Mesenchymal stem cell (in vitro differentiated cells and primary cell): ENCODE measurements around the gene MSI2.

Source experiments
- DNase-seq: peaks from one replicate; pipeline ENCODE4 v3.0.0-alpha.2; 2013
- H2AFZ ChIP-seq: one replicate; pipeline ENCODE4 v1.6.1; 2013; ENCODE audit warnings: low read depth, mild to moderate bottlenecking, control low read depth, inconsistent platforms, low read length, moderate library complexity
- H2AK5ac ChIP-seq: 2 replicates; pipeline ENCODE4 v1.6.1; 2013; ENCODE audit warnings: low read length, moderate library complexity, mild to moderate bottlenecking, inconsistent platforms; ENCODE audit not compliant: severe bottlenecking
- H2BK120ac ChIP-seq: one replicate; pipeline ENCODE4 v1.6.1; 2013; ENCODE audit warnings: low read depth, mild to moderate bottlenecking, inconsistent platforms, low read length, moderate library complexity
- H2BK12ac ChIP-seq, 2 experiments: one replicate each; pipeline ENCODE4 v1.6.1; 2013; ENCODE audit warnings: inconsistent platforms in 2 of 2, low read length in 2 of 2, mild to moderate bottlenecking in 2 of 2, moderate library complexity in 2 of 2, control low read depth in 1 of 2
- H2BK15ac ChIP-seq: one replicate; pipeline ENCODE4 v1.6.1; 2013; ENCODE audit warnings: mild to moderate bottlenecking, low read depth, inconsistent platforms; ENCODE audit not compliant: poor library complexity, severe bottlenecking
- H2BK5ac ChIP-seq: 2 replicates; pipeline ENCODE4 v1.6.1; 2013; ENCODE audit warnings: low read depth, mild to moderate bottlenecking, low read length, control low read depth, inconsistent platforms; ENCODE audit not compliant: poor library complexity, severe bottlenecking
- H3K14ac ChIP-seq, 2 experiments: one replicate each; pipeline ENCODE4 v1.6.1; 2013; ENCODE audit warnings: inconsistent platforms in 2 of 2, low read length in 2 of 2, control low read depth in 1 of 2, mild to moderate bottlenecking in 1 of 2, moderate library complexity in 1 of 2
- H3K18ac ChIP-seq, 2 experiments: one replicate each; pipeline ENCODE4 v1.6.1; 2013; ENCODE audit warnings: inconsistent platforms in 2 of 2, low read length in 2 of 2, control low read depth in 1 of 2, low read depth in 1 of 2, mild to moderate bottlenecking in 1 of 2
- H3K23ac ChIP-seq, 2 experiments: one replicate each; pipeline ENCODE4 v1.6.1; 2013; ENCODE audit warnings: inconsistent platforms in 2 of 2, low read length in 2 of 2, mild to moderate bottlenecking in 2 of 2, moderate library complexity in 2 of 2, control low read depth in 1 of 2
- H3K27ac ChIP-seq: 2 replicates; pipeline ENCODE4 v1.5.1; 2013; ENCODE audit warnings: mild to moderate bottlenecking, moderate library complexity, low read length, control low read depth, inconsistent platforms; ENCODE audit not compliant: poor library complexity, severe bottlenecking
- H3K27me3 ChIP-seq, 2 experiments: 2 replicates each; pipeline versions ENCODE4 v1.6.1 to v1.7.0; 2013; ENCODE audit warnings: low read length in 2 of 2, mild to moderate bottlenecking in 2 of 2, moderate library complexity in 2 of 2, control low read depth in 1 of 2, inconsistent platforms in 1 of 2; ENCODE audit not compliant: control insufficient read depth in 1 of 2, insufficient read depth in 1 of 2
- H3K36me3 ChIP-seq, 2 experiments: 2 replicates each; pipeline versions ENCODE4 v1.6.1 to v1.7.0; 2013; ENCODE audit warnings: low read length in 2 of 2, control low read depth in 1 of 2, inconsistent platforms in 1 of 2, low read depth in 1 of 2, mild to moderate bottlenecking in 1 of 2; ENCODE audit not compliant: insufficient read depth in 2 of 2, control insufficient read depth in 1 of 2
- H3K4ac ChIP-seq, 2 experiments: one replicate each; pipeline ENCODE4 v1.6.1; 2013; ENCODE audit warnings: inconsistent platforms in 2 of 2, low read length in 2 of 2, mild to moderate bottlenecking in 2 of 2, moderate library complexity in 2 of 2, control low read depth in 1 of 2, low read depth in 1 of 2
- H3K4me1 ChIP-seq: 2 replicates; pipeline ENCODE4 v1.6.1; 2013; ENCODE audit warnings: low read depth, low read length, control low read depth; ENCODE audit not compliant: control insufficient read depth, insufficient read depth
- H3K4me2 ChIP-seq: 2 replicates; pipeline ENCODE4 v1.6.1; 2013; ENCODE audit warnings: low read length, mild to moderate bottlenecking, inconsistent platforms; ENCODE audit not compliant: poor library complexity, severe bottlenecking
- H3K4me3 ChIP-seq, 2 experiments: 2 replicates each; pipeline versions ENCODE4 v1.5.1 to v1.7.0; 2013; ENCODE audit warnings: low read length in 2 of 2, mild to moderate bottlenecking in 2 of 2, control low read depth in 1 of 2, low read depth in 1 of 2; ENCODE audit not compliant: insufficient read depth in 1 of 2
- H3K79me1 ChIP-seq: replicated peaks from 2 replicates; pipeline ENCODE4 v1.6.1; 2013; ENCODE audit warnings: mild to moderate bottlenecking, control low read depth, low read length, inconsistent platforms; ENCODE audit not compliant: poor library complexity, severe bottlenecking
- H3K9ac ChIP-seq: 2 replicates; pipeline ENCODE4 v1.7.0; 2013; ENCODE audit warnings: mild to moderate bottlenecking, low read length, moderate library complexity
- H3K9me3 ChIP-seq: 2 replicates; pipeline ENCODE4 v1.7.0; 2013; ENCODE audit warnings: mild to moderate bottlenecking, low read length; ENCODE audit not compliant: control insufficient read depth
- H4K8ac ChIP-seq: one replicate; pipeline ENCODE4 v1.6.1; 2013; ENCODE audit warnings: inconsistent platforms, mild to moderate bottlenecking, low read length, moderate library complexity
- H4K91ac ChIP-seq: one replicate; pipeline ENCODE4 v1.6.1; 2013; ENCODE audit warnings: mild to moderate bottlenecking, low read length, inconsistent platforms
- WGBS: methylation state at CpG from one replicate; pipeline ENCODE4 v1.1.7; 2013; ENCODE audit warnings: mixed read lengths; 5-methylcytosine and 5-hydroxymethylcytosine counted together

Gene MSI2

GRCh38 chr17:57569021-57569420 lies 312.7 kb downstream of the MSI2 start:
- H2BK120ac ChIP-seq, result no peak overlapping the region
- no peak overlapping the region for H3K23ac ChIP-seq
- no peak overlapping the region for H2AK5ac ChIP-seq
- peaks cover 22% of the 10 kb centered on the region for H3K79me1 ChIP-seq
- no peak overlapping the region for H3K18ac ChIP-seq
- peaks cover 0 to 17% of the 10 kb centered on the region in 2 experiments for H3K27me3 ChIP-seq
- 97% methylated on average over 4 of the region's 4 CpGs for WGBS
- no peak overlapping the region for H3K4ac ChIP-seq
- H2AFZ ChIP-seq, result no peak overlapping the region
- H2BK5ac ChIP-seq, result no peak overlapping the region
- peaks cover 0 to 13% of the 10 kb centered on the region in 2 experiments for H3K36me3 ChIP-seq
- H3K14ac ChIP-seq, result no peak overlapping the region
- no peak overlapping the region for H3K9ac ChIP-seq
- no peaks in the 10 kb centered on the region for H3K9me3 ChIP-seq
- DNase-seq, result no peak
- H4K91ac ChIP-seq, result no peak overlapping the region
- no peak overlapping the region for H4K8ac ChIP-seq
- no peak overlapping the region for H3K4me2 ChIP-seq
- H2BK15ac ChIP-seq, result no peak overlapping the region
- no peak overlapping the region for H3K27ac ChIP-seq
- H3K4me1 ChIP-seq, result peaks cover 4% of the 10 kb centered on the region
- H3K4me3 ChIP-seq, result no peak overlapping the region
- H2BK12ac ChIP-seq, result no peak overlapping the region

DNA sequence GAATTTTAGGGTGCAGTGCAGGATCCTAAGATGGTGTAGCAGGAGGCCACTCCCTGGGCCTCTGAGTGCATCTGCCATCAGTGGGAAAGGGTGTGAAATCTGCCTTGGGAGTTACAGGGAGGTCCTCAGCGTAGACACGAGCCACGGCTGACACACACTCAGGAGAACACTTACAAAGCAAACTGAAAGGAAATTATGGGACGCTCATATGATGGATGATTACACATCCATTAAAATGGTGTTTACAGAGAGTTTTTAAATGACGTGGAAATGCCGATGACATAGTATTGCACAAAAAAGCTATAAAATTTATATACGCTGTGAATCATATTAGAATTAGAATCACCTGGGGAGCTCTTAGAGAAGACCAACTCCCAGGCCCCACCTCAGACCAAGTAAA lies 313.5 kb downstream of the MSI2 start:
- H2BK12ac ChIP-seq, result no peak overlapping the region
- no peak overlapping the region for H3K23ac ChIP-seq
- DNase-seq, result no peak
- H3K27ac ChIP-seq, result no peak overlapping the region
- no peak overlapping the region for H3K18ac ChIP-seq
- H3K14ac ChIP-seq, result no peak overlapping the region
- no peak overlapping the region for H2AK5ac ChIP-seq
- H3K9ac ChIP-seq, result no peak overlapping the region
- H3K4me2 ChIP-seq, result no peak overlapping the region
- 97% methylated on average over 5 of the region's 7 CpGs for WGBS
- no peak overlapping the region for H2BK5ac ChIP-seq
- H2BK120ac ChIP-seq, result no peak overlapping the region
- peaks cover 4% of the 10 kb centered on the region for H3K4me1 ChIP-seq
- H3K27me3 ChIP-seq, result peaks cover 0 to 12% of the 10 kb centered on the region in 2 experiments
- no peak overlapping the region for H4K91ac ChIP-seq
- H3K4ac ChIP-seq, result no peak overlapping the region
- H3K79me1 ChIP-seq, result peaks cover 23% of the 10 kb centered on the region
- H2AFZ ChIP-seq, result no peak overlapping the region
- H3K36me3 ChIP-seq, result peaks cover 0 to 11% of the 10 kb centered on the region in 2 experiments
- peak overlapping the region; percentile 31 for H4K8ac ChIP-seq
- H3K9me3 ChIP-seq, result no peaks in the 10 kb centered on the region
- H3K4me3 ChIP-seq, result no peak overlapping the region
- no peak overlapping the region for H2BK15ac ChIP-seq

GRCh38 chr17:57570724-57571344 lies 314.5 kb downstream of the MSI2 start:
- Histone ChIP-seq H3K4me2 (no peak overlapping the region), H3K14ac (peak overlapping the region in 1 of 2 experiments; percentile 19), H3K79me1 (peaks cover 18% of the 10 kb centered on the region), H3K18ac (no peak overlapping the region), H3K23ac (no peak overlapping the region), H2BK5ac (no peak overlapping the region), H3K9ac (no peak overlapping the region), H3K4me3 (no peak overlapping the region), H2AK5ac (no peak overlapping the region), H4K91ac (no peak overlapping the region), H4K8ac (peak overlapping the region; percentile 5), H3K9me3 (no peaks in the 10 kb centered on the region), H2BK15ac (no peak overlapping the region), H3K4ac (no peak overlapping the region), H2BK120ac (no peak overlapping the region), H3K4me1 (peaks cover 4% of the 10 kb centered on the region), H3K27me3 (peaks cover 0 to 6% of the 10 kb centered on the region in 2 experiments), H2BK12ac (no peak overlapping the region), H2AFZ (no peak overlapping the region), H3K36me3 (peaks cover 0 to 4% of the 10 kb centered on the region in 2 experiments), H3K27ac (no peak overlapping the region)
- 62% methylated on average over 10 of the region's 10 CpGs for WGBS
- no peak for DNase-seq

GRCh38 chr17:57572062-57572461 lies 315.7 kb downstream of the MSI2 start:
- no peak overlapping the region for H3K23ac ChIP-seq
- H3K4me1 ChIP-seq, result peaks cover 4% of the 10 kb centered on the region
- H2AK5ac ChIP-seq, result no peak overlapping the region
- H3K9me3 ChIP-seq, result no peaks in the 10 kb centered on the region
- peaks cover 0 to 6% of the 10 kb centered on the region in 2 experiments for H3K27me3 ChIP-seq
- no peak overlapping the region for H2BK120ac ChIP-seq
- H3K4me2 ChIP-seq, result no peak overlapping the region
- WGBS, result 93% methylated on average over 6 of the region's 6 CpGs
- peaks cover 16% of the 10 kb centered on the region for H3K79me1 ChIP-seq
- H2BK15ac ChIP-seq, result no peak overlapping the region
- no peak overlapping the region for H4K91ac ChIP-seq
- no peak overlapping the region for H3K14ac ChIP-seq
- H3K18ac ChIP-seq, result no peak overlapping the region
- peak overlapping the region in 1 of 2 experiments; percentile 46 for H2BK12ac ChIP-seq
- H2AFZ ChIP-seq, result no peak overlapping the region
- H2BK5ac ChIP-seq, result no peak overlapping the region
- no peaks in the 10 kb centered on the region for H3K36me3 ChIP-seq
- no peak overlapping the region for H4K8ac ChIP-seq
- H3K27ac ChIP-seq, result no peak overlapping the region
- no peak for DNase-seq
- no peak overlapping the region for H3K9ac ChIP-seq
- H3K4me3 ChIP-seq, result no peak overlapping the region
- H3K4ac ChIP-seq, result no peak overlapping the region
